HCT116 (cell line): ENCODE data around the gene DLK1. TPM values are rescaled to one million over a fixed set of nuclear protein-coding genes. Genes with fewer than 3 reads are reported as not detected.

Experiments used
- ATAC-seq: fragments of 200-7000 bp; cut with Tn5 transposase; 2 replicates; pipeline ENCODE4 v1.9.1; 2020; ENCODE audit warnings: mild to moderate bottlenecking, moderate library complexity
- BruUV-seq: library from RNA; stranded (reverse); fragments of 400-500 nt; replicated peaks from 2 replicates; lab custom pipeline; 2021; lab: Mats Ljungman, UMichigan
- CTCF ChIA-PET: fragments of 300-600 bp; sonication (Branson Sonifier 250); formaldehyde crosslinking; loops from one replicate; lab custom pipeline; 2021; ENCODE audit warnings: antibody characterized with exemption; lab: Charles Lee
- POLR2A ChIA-PET: fragments of 300-600, 350-600 bp; sonication (Branson Sonifier 250); formaldehyde crosslinking; loops from one replicate; lab custom pipeline; 2021; ENCODE audit warnings: antibody characterized with exemption; lab: Charles Lee
- RAD21 ChIA-PET, 2 experiments: fragments of 300-600 bp; sonication (Branson Sonifier 250); formaldehyde crosslinking; loops; one replicate each; lab custom pipeline; 2023; ENCODE audit warnings: low total read pairs in 2 of 2; ENCODE audit not compliant: uncharacterized antibody in 2 of 2, unreplicated experiment in 2 of 2, low non-redundant PET in 1 of 2; lab: Charles Lee
- DNase-seq: peaks from one replicate; pipeline ENCODE4 v3.0.0-alpha.2; 2010; ENCODE audit warnings: low read depth, low spot score
- H2AFZ ChIP-seq: fragments of 200-600 bp; shearing (Covaris generic), sonication (generic); 2 replicates; pipeline ENCODE4 v1.6.1; 2017; ENCODE audit warnings: low read depth, mixed run types, mixed read lengths, antibody characterized with exemption, low read length; ENCODE audit not compliant: poor library complexity, severe bottlenecking
- H3K27ac ChIP-seq: 2 replicates; pipeline ENCODE4 v1.5.1; 2012; ENCODE audit warnings: low read depth, low read length
- H3K27me3 ChIP-seq: fragments of 200-600 bp; sonication (generic); 2 replicates; pipeline ENCODE4 v1.6.1; 2016; ENCODE audit warnings: mixed run types, low read length, mixed read lengths; ENCODE audit not compliant: insufficient read depth
- H3K36me3 ChIP-seq, 2 experiments: fragments of 200-500 bp in 1 of 2; fragments of 200-600 bp in 1 of 2; sonication (Bioruptor generic) in 1 of 2; sonication (generic) in 1 of 2; 2 replicates each; pipeline versions ENCODE4 v1.5.1 to v1.6.1; 2014 to 2016; ENCODE audit warnings: low read length in 2 of 2, inconsistent platforms in 1 of 2, mixed read lengths in 1 of 2, mixed run types in 1 of 2; ENCODE audit not compliant: insufficient read depth in 2 of 2, control insufficient read depth in 1 of 2
- H3K4me1 ChIP-seq, 2 experiments: fragments of 200-600 bp in 1 of 2; sonication (generic) in 1 of 2; 2 replicates each; pipeline versions ENCODE4 v1.5.1 to v1.6.1; 2012 to 2017; ENCODE audit warnings: low read length in 2 of 2, inconsistent platforms in 1 of 2, mild to moderate bottlenecking in 1 of 2, mixed read lengths in 1 of 2, mixed run types in 1 of 2, moderate library complexity in 1 of 2; ENCODE audit not compliant: insufficient read depth in 2 of 2, control insufficient read depth in 1 of 2
- H3K4me2 ChIP-seq: fragments of 200-600 bp; sonication (generic); 2 replicates; pipeline ENCODE4 v1.6.1; 2017; ENCODE audit warnings: mixed run types, low read length, mixed read lengths
- H3K4me3 ChIP-seq, 2 experiments: fragments of 200-600 bp in 1 of 2; sonication (generic) in 1 of 2; replicated peaks in 1 of 2; 2 replicates each; pipeline ENCODE4 v1.5.1; 2011 to 2016; ENCODE audit warnings: low read length in 2 of 2, control low read depth in 1 of 2, low read depth in 1 of 2, mild to moderate bottlenecking in 1 of 2, mixed read lengths in 1 of 2, mixed run types in 1 of 2
- H3K79me2 ChIP-seq: fragments of 200-600 bp; sonication (generic); 2 replicates; pipeline ENCODE4 v1.6.1; 2017; ENCODE audit warnings: mild to moderate bottlenecking, mixed run types, low read length, moderate library complexity, mixed read lengths; ENCODE audit not compliant: insufficient read depth
- H3K9ac ChIP-seq: fragments of 200-600 bp; sonication (generic); 2 replicates; pipeline ENCODE4 v1.6.1; 2016; ENCODE audit warnings: low read length, mixed read lengths
- H3K9me2 ChIP-seq: fragments of 200-600 bp; sonication (generic), shearing (Covaris generic); 2 replicates; pipeline ENCODE4 v1.6.1; 2017; ENCODE audit warnings: mixed run types, mild to moderate bottlenecking, moderate library complexity; ENCODE audit not compliant: insufficient read depth
- H3K9me3 ChIP-seq, 2 experiments: fragments of 200-500 bp in 1 of 2; fragments of 200-600 bp in 1 of 2; sonication (Bioruptor generic) in 1 of 2; sonication (generic) in 1 of 2; 2 replicates each; pipeline ENCODE4 v1.6.1; 2014 to 2017; ENCODE audit warnings: low read length in 2 of 2, mixed read lengths in 2 of 2, inconsistent platforms in 1 of 2, low read depth in 1 of 2, mild to moderate bottlenecking in 1 of 2, mixed run types in 1 of 2, moderate library complexity in 1 of 2; ENCODE audit not compliant: control insufficient read depth in 1 of 2, insufficient read depth in 1 of 2
- H4K20me1 ChIP-seq: fragments of 200-600 bp; sonication (generic), shearing (Covaris generic); 2 replicates; pipeline ENCODE4 v1.6.1; 2017; ENCODE audit warnings: mixed run types, mild to moderate bottlenecking, moderate library complexity; ENCODE audit not compliant: insufficient read depth
- ELF1 ChIP-seq: IDR thresholded peaks from 2 replicates; pipeline ENCODE4 v1.6.1; 2012; ENCODE audit warnings: low read depth, borderline replicate concordance
- FOSL1 ChIP-seq: IDR thresholded peaks from 2 replicates; pipeline ENCODE4 v1.6.1; 2012; ENCODE audit warnings: low read depth
- JUND ChIP-seq: IDR thresholded peaks from 2 replicates; pipeline ENCODE4 v1.6.1; 2012
- SIN3A ChIP-seq: IDR thresholded peaks from 2 replicates; pipeline ENCODE4 v1.6.1; 2012; ENCODE audit warnings: low read depth
- SP1 ChIP-seq: IDR thresholded peaks from 2 replicates; pipeline ENCODE4 v1.6.1; 2012; ENCODE audit warnings: low read depth
- SRF ChIP-seq: IDR thresholded peaks from 2 replicates; pipeline ENCODE4 v1.6.1; 2012; ENCODE audit warnings: low read depth
- YY1 ChIP-seq: IDR thresholded peaks from 2 replicates; pipeline ENCODE4 v1.6.1; 2011; ENCODE audit warnings: low read length, low read depth, moderate library complexity, mild to moderate bottlenecking; ENCODE audit not compliant: insufficient replicate concordance; ENCODE audit errors: extremely low read depth
- ZBTB33 ChIP-seq: IDR thresholded peaks from 2 replicates; pipeline ENCODE4 v1.6.1; 2011; ENCODE audit warnings: mild to moderate bottlenecking, low read length, moderate library complexity; ENCODE audit not compliant: insufficient replicate concordance; ENCODE audit errors: extremely low read depth
- ZFX ChIP-seq: fragments of 450-650 bp; IDR thresholded peaks from 2 replicates; pipeline ENCODE4 v1.6.1; 2017
- ZNF274 ChIP-seq: fragments of 200-500 bp; sonication (Bioruptor generic); IDR thresholded peaks from 2 replicates; pipeline ENCODE4 v1.6.1; 2014; ENCODE audit warnings: mild to moderate bottlenecking, low read depth, low read length, inconsistent platforms
- intact Hi-C: fragments of 100-400 bp; cut with micrococcal nuclease; formaldehyde crosslinking; loops from 2 replicates; pipeline ENCODE4 v1.10.0; 2022
- total RNA-seq: library from RNA; stranded (reverse); gene quantifications from one replicate; pipeline ENCODE4 v1.2.1, GENCODE V29; 2021; ENCODE audit not compliant: unreplicated experiment
- TF ChIP-seq, protein P1 (sequence below): IDR thresholded peaks from 2 replicates; pipeline ENCODE4 v1.6.1; 2012

Gene DLK1
- total RNA-seq, 1 experiment from 2014 or later: 1.5 TPM

- no peak overlapping the region for H2AFZ ChIP-seq
- no peaks in the 10 kb centered on the region for H3K9me3 ChIP-seq
- no peaks in the 10 kb centered on the region for H3K79me2 ChIP-seq
- POLR2A ChIA-PET: no interaction called here
- no peak overlapping the region for H3K9ac ChIP-seq
- H3K9me2 ChIP-seq: no peaks in the 10 kb centered on the region
- peaks cover 0 to 24% of the 10 kb centered on the region in 2 experiments; a peak in 3 of 4 replicates for H3K4me1 ChIP-seq
- CTCF ChIA-PET: no interaction called here
- ATAC-seq (no peak), DNase-seq (no peak)
- H3K27ac ChIP-seq: no peak overlapping the region
- no peak overlapping the region for H3K4me3 ChIP-seq
- TF ChIP-seq ELF1 (no peak), JUND (no peak), ZFX (no peak), SRF (no peak), ZNF274 (no peak), YY1 (no peak), SIN3A (no peak), ZBTB33 (no peak), SP1 (no peak), FOSL1 (no peak)
- TF ChIP-seq, protein P1, sequence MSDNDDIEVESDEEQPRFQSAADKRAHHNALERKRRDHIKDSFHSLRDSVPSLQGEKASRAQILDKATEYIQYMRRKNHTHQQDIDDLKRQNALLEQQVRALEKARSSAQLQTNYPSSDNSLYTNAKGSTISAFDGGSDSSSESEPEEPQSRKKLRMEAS: no peak
- H3K27me3 ChIP-seq: no peaks in the 10 kb centered on the region
- H3K4me2 ChIP-seq: no peak overlapping the region
- H4K20me1 ChIP-seq: no peaks in the 10 kb centered on the region
- RAD21 ChIA-PET: no interaction called here
- BruUV-seq: no TSS peak
- intact Hi-C loops: no loop called here
- no peaks in the 10 kb centered on the region for H3K36me3 ChIP-seq
These were observed 11.4 kb upstream of the DLK1 start for GRCh38 chr14:100715332-100715731.
